DND-41 (cell line): Measurements from ENCODE around the gene ABCB9.

Experiments
- ATAC-seq: fragments of 200-7000 bp; cut with Tn5 transposase; 3 replicates; pipeline ENCODE4 v1.9.1; 2021; ENCODE audit warnings: low read depth; ENCODE audit not compliant: insufficient read depth
- DNase-seq: peaks from one replicate; pipeline ENCODE4 v3.0.0-alpha.2; 2020
- H2AFZ ChIP-seq: 2 replicates; pipeline ENCODE4 v1.6.0; 2012; ENCODE audit warnings: low read depth, low read length
- H3K27ac ChIP-seq: 2 replicates; pipeline ENCODE4 v1.5.1; 2012; ENCODE audit warnings: low read length, inconsistent platforms
- H3K27me3 ChIP-seq: fragments of 200-600 bp; sonication (generic); 2 replicates; pipeline ENCODE4 v1.6.0; 2012; ENCODE audit warnings: low read length, mild to moderate bottlenecking, inconsistent platforms; ENCODE audit not compliant: insufficient read depth, poor library complexity
- H3K36me3 ChIP-seq: 2 replicates; pipeline ENCODE4 v1.5.1; 2012; ENCODE audit warnings: low read length, inconsistent platforms; ENCODE audit not compliant: insufficient read depth
- H3K4me1 ChIP-seq: 2 replicates; pipeline ENCODE4 v1.5.1; 2012; ENCODE audit warnings: mild to moderate bottlenecking, low read length; ENCODE audit not compliant: insufficient read depth
- H3K4me2 ChIP-seq: 2 replicates; pipeline ENCODE4 v1.6.0; 2012; ENCODE audit warnings: mild to moderate bottlenecking, moderate library complexity, low read length, inconsistent platforms; ENCODE audit not compliant: insufficient read depth
- H3K4me3 ChIP-seq, 2 experiments: fragments of 200-600 bp in 1 of 2; shearing (Covaris generic) in 1 of 2; 2 replicates each; pipeline ENCODE4 v1.5.1; 2012 to 2016; ENCODE audit warnings: inconsistent platforms in 2 of 2, low read length in 2 of 2, mild to moderate bottlenecking in 2 of 2, low read depth in 1 of 2, moderate library complexity in 1 of 2
- H3K79me2 ChIP-seq: 2 replicates; pipeline ENCODE4 v1.6.0; 2012; ENCODE audit warnings: low read length, inconsistent platforms; ENCODE audit not compliant: insufficient read depth
- H3K9ac ChIP-seq: 2 replicates; pipeline ENCODE4 v1.6.0; 2012; ENCODE audit warnings: low read depth, mild to moderate bottlenecking, inconsistent platforms, low read length, moderate library complexity
- H3K9me3 ChIP-seq: 2 replicates; pipeline ENCODE4 v1.5.1; 2012; ENCODE audit warnings: low read length, moderate library complexity, mild to moderate bottlenecking, inconsistent platforms; ENCODE audit not compliant: insufficient read depth, severe bottlenecking
- H4K20me1 ChIP-seq: 2 replicates; pipeline ENCODE4 v1.6.0; 2012; ENCODE audit warnings: low read length; ENCODE audit not compliant: insufficient read depth
- CTCF ChIP-seq: IDR thresholded peaks from 2 replicates; pipeline ENCODE4 v1.5.1; 2012; ENCODE audit warnings: borderline replicate concordance, low read length, moderate library complexity, mild to moderate bottlenecking; ENCODE audit not compliant: poor library complexity, severe bottlenecking; ENCODE audit errors: extremely low read depth
- EZH2 ChIP-seq: IDR thresholded peaks from 3 replicates; pipeline ENCODE4 v1.6.1; 2012; ENCODE audit warnings: borderline replicate concordance, low read depth, mild to moderate bottlenecking, moderate library complexity, low read length, inconsistent platforms; ENCODE audit not compliant: severe bottlenecking

ABCB9 gene

GRCh38 chr12:122992386-122992785, 26.1 kb upstream of the ABCB9 start:
- Histone ChIP-seq H2AFZ (no peak overlapping the region), H3K4me2 (no peak overlapping the region), H3K9me3 (no peaks in the 10 kb centered on the region), H3K79me2 (no peaks in the 10 kb centered on the region), H3K27me3 (no peaks in the 10 kb centered on the region), H4K20me1 (no peaks in the 10 kb centered on the region), H3K27ac (no peak overlapping the region), H3K4me1 (no peaks in the 10 kb centered on the region), H3K9ac (no peak overlapping the region), H3K36me3 (no peaks in the 10 kb centered on the region), H3K4me3 (no peak overlapping the region)
- DNase-seq, result no peak
- no peak for ATAC-seq
- no peak for TF ChIP-seq CTCF
- no peak for TF ChIP-seq EZH2

- H3K4me3 ChIP-seq, result no peak overlapping the region
- H3K9ac ChIP-seq, result no peak overlapping the region
- H3K4me1 ChIP-seq, result no peaks in the 10 kb centered on the region
- no peak overlapping the region for H3K27ac ChIP-seq
- no peaks in the 10 kb centered on the region for H3K9me3 ChIP-seq
- TF ChIP-seq EZH2, result no peak
- DNase-seq (no peak), ATAC-seq (no peak)
- no peaks in the 10 kb centered on the region for H3K27me3 ChIP-seq
- no peak overlapping the region for H2AFZ ChIP-seq
- no peak overlapping the region for H3K4me2 ChIP-seq
- no peaks in the 10 kb centered on the region for H3K79me2 ChIP-seq
- H3K36me3 ChIP-seq, result no peaks in the 10 kb centered on the region
- no peaks in the 10 kb centered on the region for H4K20me1 ChIP-seq
Observed at GRCh38 chr12:122991623-122992275, 25.5 kb upstream of the ABCB9 start.

GRCh38 chr12:122990961-122991622, 24.8 kb upstream of the ABCB9 start:
- DNase-seq, result no peak
- no peak for ATAC-seq
- Histone ChIP-seq H3K27me3 (no peaks in the 10 kb centered on the region), H3K9me3 (no peaks in the 10 kb centered on the region), H3K79me2 (no peaks in the 10 kb centered on the region), H3K36me3 (no peaks in the 10 kb centered on the region), H3K4me3 (no peak overlapping the region), H2AFZ (no peak overlapping the region), H3K4me2 (no peak overlapping the region), H4K20me1 (no peaks in the 10 kb centered on the region), H3K27ac (no peak overlapping the region), H3K4me1 (no peaks in the 10 kb centered on the region), H3K9ac (no peak overlapping the region)
- TF ChIP-seq EZH2, result no peak
- no peak for TF ChIP-seq CTCF

- DNase-seq (no peak), ATAC-seq (no peak)
- Histone ChIP-seq H4K20me1 (no peaks in the 10 kb centered on the region), H2AFZ (no peak overlapping the region), H3K79me2 (no peaks in the 10 kb centered on the region), H3K4me1 (no peaks in the 10 kb centered on the region), H3K36me3 (no peaks in the 10 kb centered on the region), H3K9me3 (no peaks in the 10 kb centered on the region), H3K27ac (no peak overlapping the region), H3K4me3 (no peak overlapping the region), H3K27me3 (no peaks in the 10 kb centered on the region), H3K4me2 (no peak overlapping the region), H3K9ac (no peak overlapping the region)
- no peak for TF ChIP-seq EZH2
- TF ChIP-seq CTCF, result no peak
Observed at GRCh38 chr12:122990561-122990960, 24.3 kb upstream of the ABCB9 start.
